ENCODE measurements around the gene IL3. TPM values are rescaled to one million over a fixed set of nuclear protein-coding genes. Genes with fewer than 3 reads are reported as not detected.

IL3 gene
- total RNA-seq, 6 experiments from 2014 or later: not detected

- Mint-ChIP-seq H3K27me3 (ENCODE audit: insufficient read depth) (peaks cover 2% of the 10 kb centered on the region; the same call in 1 of the 2 replicates), H3K4me1 (ENCODE audit: low read depth) (peaks cover 78% of the 10 kb centered on the region), H3K9me3 (no peaks in the 10 kb centered on the region), H3K4me3 (peak overlapping the region; percentile 77), H3K36me3 (ENCODE audit: low read depth) (no peaks in the 10 kb centered on the region), H3K27ac (peak overlapping the region; percentile 98)
- peak; percentile 98 for DNase-seq
- TF ChIP-seq, protein P1, sequence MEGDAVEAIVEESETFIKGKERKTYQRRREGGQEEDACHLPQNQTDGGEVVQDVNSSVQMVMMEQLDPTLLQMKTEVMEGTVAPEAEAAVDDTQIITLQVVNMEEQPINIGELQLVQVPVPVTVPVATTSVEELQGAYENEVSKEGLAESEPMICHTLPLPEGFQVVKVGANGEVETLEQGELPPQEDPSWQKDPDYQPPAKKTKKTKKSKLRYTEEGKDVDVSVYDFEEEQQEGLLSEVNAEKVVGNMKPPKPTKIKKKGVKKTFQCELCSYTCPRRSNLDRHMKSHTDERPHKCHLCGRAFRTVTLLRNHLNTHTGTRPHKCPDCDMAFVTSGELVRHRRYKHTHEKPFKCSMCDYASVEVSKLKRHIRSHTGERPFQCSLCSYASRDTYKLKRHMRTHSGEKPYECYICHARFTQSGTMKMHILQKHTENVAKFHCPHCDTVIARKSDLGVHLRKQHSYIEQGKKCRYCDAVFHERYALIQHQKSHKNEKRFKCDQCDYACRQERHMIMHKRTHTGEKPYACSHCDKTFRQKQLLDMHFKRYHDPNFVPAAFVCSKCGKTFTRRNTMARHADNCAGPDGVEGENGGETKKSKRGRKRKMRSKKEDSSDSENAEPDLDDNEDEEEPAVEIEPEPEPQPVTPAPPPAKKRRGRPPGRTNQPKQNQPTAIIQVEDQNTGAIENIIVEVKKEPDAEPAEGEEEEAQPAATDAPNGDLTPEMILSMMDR (IDR thresholded peaks at IDR 0.05): no peak
These were observed 34.1 kb downstream of the IL3 start for GRCh38 chr5:132094393-132095076.

DNA sequence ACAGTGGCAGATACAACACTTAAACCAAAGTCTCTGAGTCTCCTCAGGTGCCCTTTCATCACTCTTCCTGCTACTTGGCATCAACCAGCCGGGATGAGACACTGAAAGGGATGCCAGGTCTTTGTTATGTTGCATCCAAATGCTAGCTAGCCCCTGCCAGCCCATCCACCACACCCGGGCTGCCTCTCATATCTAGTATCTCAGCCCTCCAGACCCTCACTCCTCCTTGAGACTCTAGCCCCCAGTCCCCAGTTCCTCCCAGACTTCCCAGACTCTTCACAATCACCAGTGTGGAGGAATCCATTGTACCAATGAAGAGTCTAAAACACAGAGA lies 34.6 kb downstream of the IL3 start:
- DNase-seq: no peak
- TF ChIP-seq, protein P1 (IDR thresholded peaks at IDR 0.05): no peak
- H3K27ac Mint-ChIP-seq: peak overlapping the region; percentile 98
- no peaks in the 10 kb centered on the region for H3K9me3 Mint-ChIP-seq
- H3K4me3 Mint-ChIP-seq: peak overlapping the region; percentile 77
- no peaks in the 10 kb centered on the region for H3K36me3 Mint-ChIP-seq (ENCODE audit: low read depth)
- peaks cover 78% of the 10 kb centered on the region for H3K4me1 Mint-ChIP-seq (ENCODE audit: low read depth)
- H3K27me3 Mint-ChIP-seq (ENCODE audit: insufficient read depth): peaks cover 2% of the 10 kb centered on the region; the same call in 1 of the 2 replicates

DNA sequence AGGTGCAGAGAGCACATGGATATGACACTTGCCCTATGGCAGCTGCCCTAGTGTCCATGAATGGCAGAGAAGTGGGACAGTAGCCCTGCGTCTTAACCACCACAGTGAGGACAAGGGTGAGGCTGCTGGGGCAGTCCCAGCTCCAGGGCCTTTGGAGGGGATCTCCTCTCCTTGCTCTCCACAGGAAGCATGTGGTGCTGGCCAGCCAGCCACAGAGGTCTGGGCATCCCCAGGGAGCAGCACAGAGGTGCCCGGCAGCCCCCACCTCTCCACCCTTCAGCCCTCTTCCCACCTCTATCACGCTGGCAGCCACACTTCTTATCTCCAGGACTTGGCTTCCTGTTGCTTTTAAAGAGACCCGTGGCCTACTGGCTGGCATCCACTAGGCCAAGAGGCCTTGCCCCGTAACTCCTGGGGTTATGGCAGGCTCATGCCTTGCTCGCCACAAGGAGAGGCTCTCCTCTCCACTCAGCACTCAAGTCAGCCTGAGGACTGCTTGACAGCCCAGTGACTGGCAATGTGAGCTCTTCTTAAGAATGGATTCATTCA lies 35.0 kb downstream of the IL3 start:
- peaks cover 76% of the 10 kb centered on the region for H3K4me1 Mint-ChIP-seq (ENCODE audit: low read depth)
- no peak for DNase-seq
- H3K27ac Mint-ChIP-seq: peak overlapping the region; percentile 98
- no peaks in the 10 kb centered on the region for H3K36me3 Mint-ChIP-seq (ENCODE audit: low read depth)
- peak overlapping the region; percentile 77 for H3K4me3 Mint-ChIP-seq
- no peaks in the 10 kb centered on the region for H3K9me3 Mint-ChIP-seq
- TF ChIP-seq, protein P1 (IDR thresholded peaks at IDR 0.05): no peak
- peaks cover 2% of the 10 kb centered on the region; the same call in 1 of the 2 replicates for H3K27me3 Mint-ChIP-seq (ENCODE audit: insufficient read depth)

- no peaks in the 10 kb centered on the region for H3K9me3 Mint-ChIP-seq
- no peak overlapping the region for H3K27ac Mint-ChIP-seq
- H3K27me3 Mint-ChIP-seq (ENCODE audit: insufficient read depth): no peaks in the 10 kb centered on the region
- H3K4me1 Mint-ChIP-seq (ENCODE audit: low read depth): peaks cover 69% of the 10 kb centered on the region
- no peak for DNase-seq
- TF ChIP-seq, protein P1 (IDR thresholded peaks at IDR 0.05): no peak
- no peak overlapping the region for H3K4me3 Mint-ChIP-seq
- H3K36me3 Mint-ChIP-seq (ENCODE audit: low read depth): no peaks in the 10 kb centered on the region
These were observed 36.4 kb downstream of the IL3 start for GRCh38 chr5:132096904-132097303.

DNA sequence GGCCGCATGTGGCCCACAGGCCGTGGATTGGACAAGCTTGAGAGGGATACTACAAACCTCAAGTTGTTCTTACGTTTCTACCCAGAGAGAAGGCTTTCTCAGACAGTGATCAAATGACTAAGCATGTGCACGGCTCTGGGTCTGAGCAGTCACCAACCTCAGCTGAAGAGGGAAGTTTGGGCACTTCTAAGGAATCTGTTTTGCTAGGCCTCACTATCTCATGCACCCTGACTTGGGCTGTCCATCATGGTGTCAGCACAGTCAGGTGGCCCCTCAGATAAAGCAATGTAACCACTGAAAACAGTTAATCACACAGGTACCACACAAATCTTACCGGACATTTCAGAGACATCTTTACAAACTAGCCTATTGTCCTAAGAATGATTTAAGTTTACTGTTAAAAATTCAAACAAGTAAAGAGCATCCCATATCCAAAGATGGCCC lies 37.7 kb downstream of the IL3 start:
- Mint-ChIP-seq H3K36me3 (ENCODE audit: low read depth) (no peaks in the 10 kb centered on the region), H3K9me3 (no peaks in the 10 kb centered on the region), H3K27ac (peak overlapping the region; percentile 84), H3K4me3 (no peak overlapping the region), H3K27me3 (ENCODE audit: insufficient read depth) (no peaks in the 10 kb centered on the region), H3K4me1 (ENCODE audit: low read depth) (peaks cover 81% of the 10 kb centered on the region)
- TF ChIP-seq, protein P1 (IDR thresholded peaks at IDR 0.05): no peak
- DNase-seq: peak; percentile 43

All from HFFc6 (cell line).